Measurements from ENCODE around the gene MAP3K9.

GRCh38 chr14:70838076-70838475 is 28.8 kb upstream of the MAP3K9 start:
- no peak for TF ChIP-seq CTCF (conservative IDR thresholded peaks at IDR 0.05; ENCODE audit: low read length)
- TF ChIP-seq EZH2phosphoT487 (IDR thresholded peaks at IDR 0.05; ENCODE audit: borderline replicate concordance), result no peak

Measured in Loucy (cell line).